Body of pancreas (tissue), 4 donors: ENCODE results near the gene HECTD1. TPM values are rescaled to one million over a fixed set of nuclear protein-coding genes. Genes with fewer than 3 reads are reported as not detected.

ENCODE experiments used
- ATAC-seq: fragments of 150-250 bp; one replicate; pipeline ENCODE4 v1.9.1; 2016
- DNase-seq, 4 donors: peaks; one replicate each; pipeline ENCODE4 v3.0.0-alpha.2; 2019
- H3K27ac ChIP-seq, 4 donors: fragments of 200-600 bp; sonication (generic); 1 replicate in 3 of 4; 2 replicates in 1 of 4; pipeline versions ENCODE4 v1.5.1 to v1.6.1; 2016 to 2019; ENCODE audit warnings: mild to moderate bottlenecking in 1 of 4, mixed read lengths in 1 of 4, moderate library complexity in 1 of 4
- H3K27me3 ChIP-seq, 2 donors: fragments of 200-600 bp; sonication (generic); one replicate each; pipeline ENCODE4 v1.6.0; 2016; ENCODE audit warnings: mild to moderate bottlenecking in 1 of 2
- H3K36me3 ChIP-seq, 2 donors: fragments of 200-600 bp; sonication (generic); replicated peaks in 1 of 2; 2 replicates each; pipeline ENCODE4 v1.5.1; 2016; ENCODE audit warnings: low read depth in 2 of 2; ENCODE audit not compliant: insufficient read depth in 1 of 2
- H3K4me1 ChIP-seq: fragments of 200-600 bp; sonication (generic); one replicate; pipeline ENCODE4 v1.6.0; 2016
- H3K4me3 ChIP-seq, 2 donors: fragments of 200-600 bp; sonication (generic); 1 replicate in 1 of 2; 2 replicates in 1 of 2; pipeline ENCODE4 v1.5.1; 2016 to 2019
- H3K9me3 ChIP-seq, 3 donors: fragments of 200-600 bp; sonication (generic); 1 replicate in 2 of 3; 2 replicates in 1 of 3; pipeline ENCODE4 v1.5.1; 2016
- CTCF ChIP-seq, 7 experiments: fragments of 450-650 bp in 4 of 7; fragments of 200-600 bp in 3 of 7; sonication (generic) in 3 of 7; IDR thresholded peaks; one replicate each; pipeline ENCODE4 v1.5.1; 2016 to 2019; ENCODE audit warnings: antibody characterized with exemption in 7 of 7
- POLR2A ChIP-seq, 3 donors: fragments of 450-650 bp; IDR thresholded peaks; one replicate each; pipeline ENCODE4 v1.6.1; 2016; ENCODE audit warnings: antibody characterized with exemption in 3 of 3, mild to moderate bottlenecking in 2 of 3
- WGBS, 2 donors: methylation state at CpG; one replicate each; pipeline ENCODE4 v1.1.5; 2017; 5-methylcytosine and 5-hydroxymethylcytosine counted together
- intact Hi-C: fragments of 100-400 bp; cut with DNase I; formaldehyde crosslinking; loops from one replicate; pipeline ENCODE4 v1.15.1; 2023
- total RNA-seq, 2 donors: library from RNA; depleted of rRNA; stranded (reverse); fragments of >200 nt; gene quantifications; one replicate each; pipeline ENCODE4 v1.1.0, GENCODE V29; 2016

The HECTD1 gene
- total RNA-seq, 2 donors from 2014 or later, result 110 to 221 TPM

- DNase-seq (no peak), ATAC-seq (no peak)
- H3K27me3 ChIP-seq, result no peaks in the 10 kb centered on the region
- no peaks in the 10 kb centered on the region for H3K4me1 ChIP-seq
- no peak overlapping the region for H3K4me3 ChIP-seq
- intact Hi-C loops, result no loop called here
- H3K36me3 ChIP-seq, result peaks cover 5 to 38% of the 10 kb centered on the region in 2 donors
- H3K9me3 ChIP-seq, result no peaks in the 10 kb centered on the region
- 84 to 88% methylated on average over 2 of the region's 2 CpGs for WGBS, 2 donors
- H3K27ac ChIP-seq, result no peak overlapping the region
- TF ChIP-seq POLR2A (IDR thresholded peaks at IDR 0.05) (no peak), CTCF (IDR thresholded peaks at IDR 0.05) (no peak)
Observed at GRCh38 chr14:31138301-31138700, 69.3 kb downstream of the HECTD1 start.

- H3K27me3 ChIP-seq, result no peaks in the 10 kb centered on the region
- 95 to 98% methylated on average over 8 to 12 of the region's 12 CpGs for WGBS, 2 donors
- ATAC-seq, result no peak
- H3K36me3 ChIP-seq, result peaks cover 11 to 41% of the 10 kb centered on the region in 2 donors
- H3K4me3 ChIP-seq, result no peak overlapping the region
- no peak overlapping the region for H3K27ac ChIP-seq
- intact Hi-C loops, result no loop called here
- no peaks in the 10 kb centered on the region for H3K4me1 ChIP-seq
- no peaks in the 10 kb centered on the region for H3K9me3 ChIP-seq
- no peak for TF ChIP-seq CTCF (IDR thresholded peaks at IDR 0.05)
- no peak for TF ChIP-seq POLR2A (IDR thresholded peaks at IDR 0.05)
- no peak for DNase-seq
Observed at GRCh38 chr14:31137214-31137889, 70.2 kb downstream of the HECTD1 start.

GRCh38 chr14:31133133-31133532 is 74.5 kb downstream of the HECTD1 start:
- peaks cover 12 to 44% of the 10 kb centered on the region in 2 donors for H3K36me3 ChIP-seq
- ATAC-seq, result no peak
- DNase-seq, result no peak
- H3K27me3 ChIP-seq, result no peaks in the 10 kb centered on the region
- no peaks in the 10 kb centered on the region for H3K9me3 ChIP-seq
- no peak overlapping the region for H3K27ac ChIP-seq
- H3K4me1 ChIP-seq, result peaks cover 3% of the 10 kb centered on the region
- no peak overlapping the region for H3K4me3 ChIP-seq
- WGBS, 2 donors, result 79 to 85% methylated on average over 6 of the region's 6 CpGs
- intact Hi-C loops, result no loop called here
- TF ChIP-seq CTCF (IDR thresholded peaks at IDR 0.05) (no peak), POLR2A (IDR thresholded peaks at IDR 0.05) (no peak)

- Histone ChIP-seq H3K4me3 (no peak overlapping the region), H3K9me3 (no peaks in the 10 kb centered on the region), H3K36me3 (peaks cover 12 to 37% of the 10 kb centered on the region in 2 donors), H3K4me1 (peaks cover 8% of the 10 kb centered on the region), H3K27me3 (no peaks in the 10 kb centered on the region), H3K27ac (no peak overlapping the region)
- DNase-seq (no peak), ATAC-seq (no peak)
- 82 to 86% methylated on average over 18 of the region's 18 CpGs for WGBS, 2 donors
- intact Hi-C loops, result no loop called here
- TF ChIP-seq CTCF (IDR thresholded peaks at IDR 0.05) (no peak), POLR2A (IDR thresholded peaks at IDR 0.05) (no peak)
Observed at GRCh38 chr14:31128601-31129526, 78.7 kb downstream of the HECTD1 start.
